Inflammatory macrophage treated with lipopolysaccharide for 1 hour (primary cell): ENCODE measurements around the gene BANF2.
"Not testable (repeated sequence)": the region's sequence is repeated elsewhere in the genome, so short reads cannot be mapped to it uniquely, and the experiment has no call there.

Experiments
- DNase-seq, 2 donors: peaks; one replicate each; pipeline ENCODE4 v3.0.0-alpha.2; 2020 to 2022

Gene BANF2

DNA sequence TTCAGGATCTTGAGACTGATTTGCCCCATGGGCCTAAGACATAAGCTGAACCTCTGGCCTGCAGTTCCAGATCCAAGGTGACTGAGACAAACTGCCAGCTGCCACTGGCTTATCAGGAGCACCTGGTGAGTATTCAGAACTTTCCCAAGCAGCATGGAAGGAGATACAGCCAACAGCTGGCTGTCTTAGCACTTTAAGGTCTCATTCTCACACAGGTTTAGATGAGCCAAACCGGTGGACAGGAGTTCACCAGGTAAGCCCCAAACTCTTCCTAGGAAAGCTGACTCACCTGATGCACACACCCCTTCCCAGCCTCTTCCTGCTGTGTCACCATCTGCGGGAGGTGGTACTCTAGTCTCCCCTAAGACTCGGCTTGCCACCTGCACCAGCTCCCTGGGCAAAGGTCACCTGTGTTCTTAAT lies at the start of gene BANF2:
BANF2 (plus strand) TSS at position 36 of the 421 bp plus-strand sequence. CDS start 25,060 bp downstream, outside the sequence.
- no peak for DNase-seq

DNA sequence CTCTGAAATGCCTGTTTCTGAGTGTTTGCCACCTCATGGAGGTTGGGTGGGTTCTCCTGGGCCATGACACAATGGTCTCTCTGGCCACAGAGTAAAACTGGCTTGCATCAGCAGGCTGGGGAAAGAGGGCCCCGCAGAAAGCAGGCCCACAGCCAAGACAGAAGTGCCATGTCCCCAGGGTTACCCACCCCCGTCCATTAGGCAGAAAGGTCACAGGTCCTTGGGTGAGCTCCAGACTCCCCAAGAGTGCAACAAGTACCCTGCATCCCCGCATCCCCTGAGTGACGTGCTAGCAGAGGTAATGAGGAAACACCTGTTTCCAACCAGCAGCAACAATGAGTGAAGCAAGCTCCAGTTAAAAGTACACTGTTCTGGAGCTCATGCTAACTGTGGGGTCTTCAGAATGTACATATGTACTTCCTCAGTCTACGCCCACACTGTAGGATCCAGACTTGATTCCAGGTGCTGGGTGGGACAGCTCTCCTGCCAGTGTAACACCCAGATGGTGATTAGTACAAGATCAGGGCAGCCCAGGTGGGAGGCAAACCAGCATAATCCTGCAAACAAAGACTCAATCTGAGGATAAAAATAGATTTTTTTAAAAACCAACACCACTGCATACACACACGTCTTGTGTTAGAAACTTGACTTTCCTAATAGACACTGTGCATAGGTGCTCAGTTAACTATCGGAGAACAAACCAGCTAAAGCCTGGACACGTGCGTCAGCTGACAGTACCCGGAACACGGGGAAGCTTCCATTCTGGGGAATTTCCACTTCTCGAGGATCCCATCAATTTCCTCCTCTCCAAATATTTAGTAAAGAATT lies 49.3 kb upstream of the BANF2 start:
- DNase-seq = no peak

DNA sequence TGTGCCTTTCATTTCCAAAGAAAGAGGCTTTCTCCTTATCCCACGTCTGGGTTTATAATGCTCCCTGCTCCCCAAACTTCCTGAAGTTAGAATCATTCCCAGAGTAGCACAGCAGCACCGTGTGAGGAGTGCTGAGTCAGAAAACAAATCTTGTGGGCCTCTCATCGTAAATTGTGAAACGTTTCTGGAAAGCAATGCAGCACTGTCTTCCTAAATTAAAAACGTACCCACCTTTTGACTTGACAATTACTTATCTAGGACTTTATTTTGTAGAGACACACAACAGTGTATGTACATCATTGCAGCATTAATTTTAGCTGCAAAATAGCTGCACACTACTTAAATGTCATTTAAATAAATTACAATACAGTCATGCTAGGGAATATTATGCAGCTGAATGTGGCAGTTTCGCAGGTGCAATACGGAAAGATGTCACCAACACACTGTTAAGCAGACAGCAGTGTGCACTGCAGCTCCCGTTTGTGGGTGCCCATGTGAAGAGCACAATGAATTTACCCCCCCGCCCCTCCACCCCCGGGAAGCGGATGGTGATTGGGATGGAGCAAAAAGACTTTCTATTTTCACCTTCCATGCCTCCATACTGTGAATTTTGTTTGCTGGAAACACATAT lies 48.5 kb upstream of the BANF2 start:
- DNase-seq = no peak

DNA sequence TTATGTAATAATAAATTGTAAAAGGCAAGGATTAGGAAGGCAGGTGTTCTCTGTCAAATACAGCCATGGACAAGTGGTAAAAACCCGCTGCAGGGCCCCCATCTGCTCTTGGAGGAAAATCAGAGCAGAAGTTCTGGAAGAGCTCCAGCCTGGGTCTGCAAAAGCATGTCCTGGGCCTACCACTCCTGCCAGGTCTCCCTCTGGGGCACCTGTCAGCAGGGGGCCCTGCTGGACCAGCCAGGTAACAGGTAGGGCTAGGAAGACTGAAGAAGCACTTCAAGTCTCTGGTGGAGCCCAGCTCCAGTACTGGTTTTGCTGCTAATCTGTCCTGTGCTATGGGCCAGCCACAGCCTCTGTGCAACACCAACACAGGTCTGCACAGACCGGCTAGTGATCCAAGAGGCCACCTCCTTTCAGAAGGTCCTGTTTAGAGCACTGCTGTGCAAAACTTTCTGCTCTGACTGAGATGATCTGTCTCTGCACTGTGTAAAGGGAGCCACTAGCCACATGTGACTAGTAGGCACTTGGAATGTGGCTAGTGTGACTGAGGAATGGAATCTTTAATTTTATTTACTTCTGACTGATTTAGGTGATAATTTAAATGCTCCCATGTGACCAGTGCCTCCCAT lies 47.9 kb upstream of the BANF2 start:
- no peak for DNase-seq

DNA sequence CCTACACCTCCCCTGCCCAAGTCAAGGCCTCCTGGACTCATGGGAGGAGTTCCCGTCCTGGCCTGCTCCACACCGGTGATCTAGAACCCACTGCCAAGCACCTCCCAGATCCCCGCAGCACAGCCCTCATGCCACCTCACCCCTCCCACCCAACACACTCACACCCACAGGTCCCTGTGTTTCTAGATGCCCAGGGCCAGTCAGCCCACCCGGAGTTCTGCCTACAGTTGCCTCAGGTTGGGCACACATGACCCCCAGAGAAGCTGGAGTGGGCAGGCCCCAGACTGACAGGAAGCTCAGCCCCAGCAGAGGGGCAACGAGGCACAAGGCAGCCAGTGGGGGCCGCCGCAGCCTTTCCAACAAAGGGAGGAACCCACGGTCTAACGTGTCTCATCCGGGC lies 47.4 kb upstream of the BANF2 start:
- no peak for DNase-seq

DNA sequence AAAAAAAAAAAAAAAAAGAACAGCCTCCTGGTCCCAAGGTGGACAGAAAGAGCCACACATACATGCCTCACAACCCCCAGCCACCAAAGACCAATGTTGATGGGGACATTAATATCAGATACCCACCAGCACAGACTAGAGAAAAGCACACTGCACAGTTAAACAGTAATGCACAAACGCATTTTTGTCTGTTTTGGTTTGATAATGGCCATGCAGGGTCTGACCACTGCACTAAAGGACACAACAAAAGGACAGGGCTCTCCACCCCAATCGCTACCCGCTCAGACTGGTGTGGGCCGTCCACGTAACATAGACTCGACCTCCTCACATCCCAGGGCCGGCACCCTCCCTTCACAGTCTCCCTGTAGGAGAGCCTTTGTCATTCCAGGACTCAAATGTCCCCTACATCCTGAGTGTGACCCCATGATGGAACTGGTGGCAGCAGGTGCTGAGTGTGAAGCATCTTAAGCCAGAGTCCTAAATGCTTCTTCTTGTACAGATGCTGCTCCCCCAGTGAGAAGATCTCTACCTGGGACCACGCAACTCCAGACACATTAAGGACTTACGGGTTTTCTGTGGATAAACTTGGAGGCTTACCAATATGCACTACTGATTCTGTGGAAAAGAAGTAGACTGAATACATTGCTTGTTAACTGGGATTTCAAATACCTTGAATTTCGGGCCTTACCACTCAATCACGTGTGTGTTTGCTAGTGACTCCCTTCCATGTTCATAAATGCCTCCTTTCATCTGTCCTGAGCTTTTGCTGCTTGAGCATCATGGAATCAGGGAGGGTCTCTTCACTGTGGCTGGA lies 45.7 kb upstream of the BANF2 start:
- DNase-seq = no peak

DNA sequence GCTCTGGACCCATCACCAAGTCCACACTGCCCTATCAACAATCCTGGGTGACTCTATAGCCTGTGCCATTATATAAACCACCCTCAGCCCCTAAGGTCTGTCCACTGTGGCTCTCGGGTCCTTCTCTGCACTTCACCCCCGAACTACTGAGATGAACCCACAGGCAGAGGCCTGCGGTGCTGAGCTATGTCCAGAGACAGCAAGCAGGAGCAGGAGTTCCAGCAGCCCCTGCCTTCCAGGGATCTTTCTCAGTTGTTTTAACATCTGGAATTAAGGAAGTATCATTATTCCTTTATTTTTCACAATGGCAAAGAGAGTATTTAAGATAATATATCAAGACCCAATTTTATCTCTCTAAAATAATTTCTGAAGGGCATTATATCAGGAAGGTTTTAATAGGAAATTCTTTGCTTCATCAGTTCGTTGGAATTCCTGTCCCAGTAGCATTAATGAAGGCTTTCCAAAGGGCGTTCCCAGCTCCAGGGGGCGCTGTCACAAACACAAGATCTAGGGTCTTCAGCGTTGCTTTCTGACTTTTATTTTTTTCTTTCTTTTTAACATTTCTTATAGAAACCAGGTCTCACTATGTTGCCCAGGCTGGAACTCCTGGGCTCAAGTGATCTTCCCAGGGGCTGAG lies 45.0 kb upstream of the BANF2 start:
- peak in 1 of 2 donors; percentile 43 for DNase-seq

DNA sequence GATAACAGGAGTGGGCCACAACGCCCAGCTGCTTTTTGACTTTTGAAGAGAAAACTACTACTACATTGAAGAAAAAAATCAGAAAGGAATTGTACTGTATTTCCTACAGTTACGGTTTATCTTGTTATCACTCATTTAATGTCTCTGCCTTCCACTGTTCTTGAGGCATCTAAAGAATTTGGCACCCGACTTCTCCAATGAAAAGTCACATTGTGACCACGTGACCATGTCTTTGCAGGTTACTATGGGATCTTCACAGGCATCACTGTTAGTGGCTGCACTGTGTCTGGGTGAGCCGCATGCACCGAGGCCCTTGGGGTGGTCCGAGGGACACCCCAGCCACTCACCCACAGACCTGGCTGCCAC lies 44.5 kb upstream of the BANF2 start:
- DNase-seq = no peak

DNA sequence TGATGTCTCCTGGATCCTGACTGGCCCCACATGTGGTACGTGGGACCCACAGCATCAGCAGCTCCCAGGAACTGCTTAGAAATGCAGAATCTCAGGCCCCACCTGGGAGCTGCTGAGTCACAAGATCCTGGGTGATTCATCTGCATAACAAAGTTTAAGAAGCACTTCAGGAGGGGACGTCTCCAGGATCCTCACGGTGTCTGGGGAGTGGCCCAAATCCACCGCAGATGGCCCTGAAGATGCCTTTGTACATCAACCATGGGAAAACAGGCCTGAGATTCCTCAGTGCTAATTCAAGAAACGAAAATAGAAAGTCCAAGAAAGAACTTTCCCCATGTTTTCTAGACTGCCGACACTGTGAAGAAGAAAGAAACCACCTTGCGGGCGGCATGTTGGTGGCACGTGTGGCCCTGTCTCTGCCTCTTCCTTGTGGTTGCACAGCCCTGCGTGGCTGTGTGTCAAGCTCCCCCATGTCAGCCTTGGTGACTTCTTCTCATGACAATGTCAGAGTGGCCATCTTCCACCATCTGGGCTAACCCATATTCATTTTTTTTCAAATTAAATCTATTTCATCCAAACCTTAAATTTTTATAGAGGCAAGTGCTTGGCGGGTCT lies 43.8 kb upstream of the BANF2 start:
- DNase-seq = no peak

DNA sequence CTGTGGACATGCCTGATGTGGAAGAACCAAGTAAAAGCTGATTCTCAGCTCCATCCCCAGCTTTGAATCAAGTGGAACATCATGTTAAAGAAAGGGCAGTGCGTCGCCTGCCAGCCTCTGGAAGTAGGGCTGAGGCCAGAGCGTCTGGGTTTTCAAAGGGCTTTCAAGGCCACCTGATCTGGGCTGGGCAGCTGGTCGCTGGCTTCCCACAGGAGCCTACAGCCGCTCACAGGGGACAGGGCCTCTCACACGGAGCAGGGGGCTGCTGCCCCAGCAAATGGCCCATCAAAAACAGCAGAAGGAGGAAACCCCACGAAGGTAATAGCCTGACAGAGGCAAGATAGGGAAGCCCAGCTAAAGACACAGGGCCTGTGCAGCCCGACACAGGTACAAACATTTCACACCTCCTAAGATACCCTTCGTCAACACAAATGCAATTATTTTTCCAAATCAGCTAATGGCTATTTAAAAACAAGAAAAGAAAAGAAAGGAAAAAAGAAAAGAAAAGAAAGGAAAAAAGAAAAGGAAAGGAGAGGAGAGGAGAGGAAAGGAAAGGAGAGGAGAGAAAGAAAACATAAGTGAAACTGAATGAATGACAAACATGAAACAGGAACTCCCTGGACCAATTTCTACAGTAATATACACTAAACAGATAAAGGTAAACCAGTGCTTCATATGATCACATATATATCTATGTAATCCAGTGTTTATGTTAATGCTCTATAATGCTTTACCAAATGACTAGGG lies 42.5 kb upstream of the BANF2 start:
- DNase-seq = no peak

DNA sequence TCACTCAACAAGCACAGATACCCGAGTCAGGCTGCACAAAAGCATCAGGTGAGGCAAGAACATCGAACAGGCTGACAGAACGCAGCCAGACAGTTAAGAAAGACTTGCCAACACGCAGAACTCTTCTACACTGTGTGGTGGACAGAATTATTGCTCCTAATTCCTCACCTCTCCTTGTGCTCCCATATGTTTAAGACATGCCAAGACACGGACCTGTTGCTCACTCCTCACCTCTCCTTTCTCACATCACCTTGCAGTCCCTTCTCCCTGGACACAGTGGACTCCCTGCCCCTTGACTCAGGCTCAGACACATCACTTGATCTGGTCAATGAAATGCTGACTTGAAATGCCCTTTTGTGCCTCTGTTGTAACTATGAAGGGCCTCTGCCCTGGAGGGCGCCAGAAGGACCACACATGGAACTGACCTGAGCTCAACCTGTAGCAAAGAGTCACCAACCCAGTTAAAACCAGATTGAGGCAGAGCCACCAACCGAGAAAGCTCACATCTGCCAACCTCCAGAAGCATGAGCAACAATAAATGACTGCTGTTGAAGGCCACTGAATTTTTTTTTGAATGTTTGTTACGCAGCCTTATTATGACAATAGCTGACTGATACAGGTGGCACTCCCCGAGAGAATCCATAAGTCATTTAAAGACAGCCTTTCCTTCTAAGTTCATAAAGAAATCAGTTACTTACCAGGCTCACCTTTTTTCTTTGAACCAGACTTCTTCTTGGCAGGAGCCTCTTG lies 41.7 kb upstream of the BANF2 start:
- DNase-seq = no peak

DNA sequence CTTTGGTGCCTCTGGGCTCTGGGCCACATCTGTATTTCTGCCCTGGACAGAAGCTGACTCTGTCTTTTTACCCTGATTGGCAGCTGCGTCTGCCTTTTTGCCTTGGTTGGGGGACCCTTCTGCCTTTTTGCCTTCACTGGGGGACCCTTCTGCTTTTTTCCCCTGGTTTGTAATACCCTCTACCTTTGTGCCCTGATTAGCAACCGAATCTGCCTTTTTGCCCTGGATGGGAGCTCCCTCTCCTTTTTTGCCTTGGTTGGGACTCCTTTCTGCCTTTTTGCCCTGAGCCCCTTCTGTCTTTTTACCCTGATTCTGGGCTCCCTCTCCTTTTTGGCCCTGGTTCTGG lies 41.1 kb upstream of the BANF2 start:
- no peak for DNase-seq

DNA sequence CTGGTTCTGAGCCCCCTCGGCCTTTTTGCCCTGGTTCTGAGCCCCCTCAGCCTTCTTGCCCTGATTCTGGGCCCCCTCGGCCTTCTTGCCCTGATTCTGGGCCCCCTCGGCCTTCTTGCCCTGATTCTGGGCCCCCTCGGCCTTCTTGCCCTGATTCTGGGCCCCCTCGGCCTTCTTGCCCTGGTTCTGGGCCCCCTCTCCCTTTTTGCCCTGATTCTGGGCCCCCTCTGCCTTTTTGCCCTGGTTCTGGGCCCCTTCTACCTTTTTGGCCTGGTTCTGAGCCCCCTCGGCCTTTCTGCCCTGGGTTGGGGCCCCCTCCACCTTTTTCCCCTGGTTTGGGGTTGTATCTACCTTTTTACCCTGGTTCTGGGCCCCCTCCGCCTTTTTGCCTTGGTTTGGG lies 40.4 kb upstream of the BANF2 start:
- not testable (repeated sequence) for DNase-seq

DNA sequence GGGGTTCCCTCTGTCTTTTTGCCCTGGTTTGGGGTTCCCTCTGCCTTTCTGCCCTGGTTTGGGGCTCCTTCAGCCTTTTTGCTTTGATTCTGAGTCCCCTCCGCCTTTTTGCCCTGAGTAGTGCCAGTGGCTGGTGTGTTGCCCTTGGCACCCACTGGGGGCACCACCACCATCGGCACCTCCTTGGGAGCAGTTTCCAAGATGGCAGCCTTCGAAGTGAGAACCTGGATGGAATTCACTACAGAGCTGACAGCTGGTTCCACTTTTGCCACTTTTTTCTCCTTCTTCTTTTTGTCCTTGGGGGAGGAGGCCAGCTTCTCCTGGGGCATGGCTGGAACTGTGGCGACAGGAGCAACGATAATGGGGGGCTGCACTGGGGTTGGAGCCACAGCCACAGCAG lies 40.0 kb upstream of the BANF2 start:
- no peak for DNase-seq

DNA sequence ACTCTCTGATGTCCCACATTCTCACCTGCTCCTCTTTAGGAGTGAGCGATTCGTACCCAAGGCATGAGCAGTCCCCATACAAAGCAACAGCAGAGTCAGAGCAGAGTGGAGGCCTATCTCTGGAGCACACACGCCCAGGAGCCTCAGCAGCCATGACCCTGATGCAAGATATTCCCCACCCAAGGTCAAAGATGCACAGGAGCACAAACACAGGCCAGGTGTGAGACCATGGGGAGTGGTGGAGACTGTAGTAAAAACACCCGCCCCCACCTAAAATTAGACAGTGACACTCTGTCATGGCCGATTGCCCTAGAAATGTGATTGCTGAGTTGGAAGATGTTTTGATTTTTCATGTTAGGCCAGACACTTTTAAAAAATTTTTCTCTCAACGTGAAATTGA lies 39.1 kb upstream of the BANF2 start:
- no peak for DNase-seq

DNA sequence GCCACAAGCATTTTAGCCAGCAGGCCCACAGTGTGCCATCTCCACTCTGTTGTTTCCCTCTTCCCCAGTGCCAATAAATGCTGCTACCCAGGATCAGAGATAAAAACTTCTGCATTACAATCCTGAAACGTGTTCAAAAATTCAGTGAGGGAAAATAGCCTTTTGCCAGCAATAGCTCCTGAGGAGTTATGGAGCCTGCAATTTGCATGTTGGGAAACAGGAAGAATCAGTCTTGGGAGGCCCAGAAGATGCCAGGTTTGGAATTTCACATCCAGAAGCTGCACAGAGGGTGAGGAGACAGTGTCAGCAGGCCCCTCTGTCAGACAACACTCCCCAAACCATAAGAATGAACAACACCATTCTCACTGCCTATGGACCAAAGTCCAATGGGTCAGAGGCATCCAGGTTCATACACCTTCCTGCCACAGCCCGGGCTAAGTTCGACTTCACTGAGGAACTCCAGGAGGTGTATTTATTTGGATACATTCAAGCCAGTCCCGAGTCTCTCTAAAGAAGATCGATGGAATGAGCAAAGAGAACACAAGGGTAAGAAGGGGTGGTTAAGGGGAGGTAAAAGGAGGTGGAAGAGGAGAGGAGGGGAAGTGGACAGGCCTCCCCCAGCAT lies 38.5 kb upstream of the BANF2 start:
- no peak for DNase-seq

DNA sequence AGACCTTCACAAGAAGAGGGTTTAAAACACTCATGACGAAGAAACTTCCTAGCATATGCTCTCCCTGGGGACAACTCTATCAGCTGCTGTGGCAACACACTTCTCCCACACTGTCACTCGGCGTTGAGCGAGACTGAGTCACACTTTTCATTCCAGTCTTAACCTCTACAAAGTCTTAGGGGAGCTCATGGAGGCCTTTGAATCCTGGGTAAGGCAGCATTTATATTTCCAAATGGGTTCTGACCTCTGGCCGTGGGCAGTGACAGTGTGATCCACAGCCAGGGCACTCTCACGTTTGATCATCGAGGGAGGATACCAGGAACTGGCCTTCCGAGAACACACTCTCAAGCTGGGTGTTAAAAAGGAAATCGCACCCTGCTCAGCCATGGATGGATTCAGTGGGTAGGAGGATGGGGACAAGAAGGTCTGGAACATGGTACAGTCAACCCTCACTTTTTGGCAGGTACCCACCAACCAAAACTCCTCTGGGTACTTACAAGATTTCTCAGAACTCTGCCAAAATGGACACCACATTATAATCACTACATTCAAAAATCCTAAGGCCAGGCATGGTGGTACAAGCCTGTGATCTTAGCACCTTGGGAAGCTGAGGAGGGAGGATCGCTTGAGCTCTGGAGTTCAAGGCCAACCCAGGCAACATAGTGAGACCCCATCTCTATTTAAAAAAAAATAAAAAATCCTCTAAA lies 37.3 kb upstream of the BANF2 start:
- DNase-seq = peak; percentile 65 to 84

DNA sequence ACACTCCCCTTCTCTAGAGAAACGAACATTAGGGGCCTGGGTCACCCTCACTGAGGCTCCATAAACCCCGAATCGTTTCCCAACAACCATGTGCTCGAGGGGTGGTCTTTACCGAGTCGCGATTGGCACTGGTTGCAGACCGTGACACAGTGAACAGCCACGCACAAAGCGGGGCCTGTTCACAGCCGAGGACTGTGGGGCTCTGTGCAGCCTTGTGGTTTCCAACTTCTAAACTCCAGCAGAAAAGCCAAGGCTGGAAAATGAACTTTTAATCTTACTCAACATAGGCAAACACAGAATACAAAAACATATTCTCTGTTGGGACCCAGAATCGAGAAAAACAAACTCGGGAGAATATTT lies 36.7 kb upstream of the BANF2 start:
- no peak for DNase-seq

DNA sequence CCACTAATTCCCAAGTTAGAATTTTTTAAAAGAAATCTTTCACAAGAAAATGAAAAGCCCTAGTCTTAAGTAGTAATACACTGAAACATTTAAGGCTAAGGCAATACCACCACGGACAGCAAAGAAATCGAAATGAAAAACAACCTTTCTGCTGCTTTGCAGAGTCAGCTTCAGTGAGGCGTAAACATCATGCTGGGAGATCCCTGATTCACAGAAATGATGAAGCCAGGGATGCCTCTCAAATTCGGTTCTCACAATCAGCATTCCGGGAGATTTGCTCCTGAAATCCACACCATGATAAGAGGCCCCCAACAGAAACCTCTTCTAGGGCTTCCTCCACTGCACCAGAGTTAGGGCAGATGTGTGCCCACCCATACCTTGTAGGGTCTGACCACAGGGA lies 36.3 kb upstream of the BANF2 start:
- no peak for DNase-seq
